HL-60 (cell line): Measurements from ENCODE around the gene CCDC85B.

Experiments used
- GABPA ChIP-seq: IDR thresholded peaks from 2 replicates; pipeline ENCODE4 v1.6.1; 2012; ENCODE audit warnings: low read depth
- POLR2AphosphoS5 ChIP-seq: IDR thresholded peaks from 2 replicates; pipeline ENCODE4 v1.6.1; 2012; ENCODE audit warnings: low read depth
- SPI1 ChIP-seq: IDR thresholded peaks from 2 replicates; pipeline ENCODE4 v1.6.1; 2012; ENCODE audit warnings: low read depth, mild to moderate bottlenecking, borderline replicate concordance
- TF ChIP-seq, protein P1 (sequence below): IDR thresholded peaks from one replicate; pipeline ENCODE4 v1.5.1; 2011; ENCODE audit warnings: low read length, control low read depth, inconsistent platforms; ENCODE audit not compliant: insufficient read depth
- TF ChIP-seq, protein P2 (sequence below): IDR thresholded peaks from 2 replicates; pipeline ENCODE4 v1.6.1; 2012; ENCODE audit warnings: low read depth; ENCODE audit not compliant: insufficient replicate concordance

DNA sequence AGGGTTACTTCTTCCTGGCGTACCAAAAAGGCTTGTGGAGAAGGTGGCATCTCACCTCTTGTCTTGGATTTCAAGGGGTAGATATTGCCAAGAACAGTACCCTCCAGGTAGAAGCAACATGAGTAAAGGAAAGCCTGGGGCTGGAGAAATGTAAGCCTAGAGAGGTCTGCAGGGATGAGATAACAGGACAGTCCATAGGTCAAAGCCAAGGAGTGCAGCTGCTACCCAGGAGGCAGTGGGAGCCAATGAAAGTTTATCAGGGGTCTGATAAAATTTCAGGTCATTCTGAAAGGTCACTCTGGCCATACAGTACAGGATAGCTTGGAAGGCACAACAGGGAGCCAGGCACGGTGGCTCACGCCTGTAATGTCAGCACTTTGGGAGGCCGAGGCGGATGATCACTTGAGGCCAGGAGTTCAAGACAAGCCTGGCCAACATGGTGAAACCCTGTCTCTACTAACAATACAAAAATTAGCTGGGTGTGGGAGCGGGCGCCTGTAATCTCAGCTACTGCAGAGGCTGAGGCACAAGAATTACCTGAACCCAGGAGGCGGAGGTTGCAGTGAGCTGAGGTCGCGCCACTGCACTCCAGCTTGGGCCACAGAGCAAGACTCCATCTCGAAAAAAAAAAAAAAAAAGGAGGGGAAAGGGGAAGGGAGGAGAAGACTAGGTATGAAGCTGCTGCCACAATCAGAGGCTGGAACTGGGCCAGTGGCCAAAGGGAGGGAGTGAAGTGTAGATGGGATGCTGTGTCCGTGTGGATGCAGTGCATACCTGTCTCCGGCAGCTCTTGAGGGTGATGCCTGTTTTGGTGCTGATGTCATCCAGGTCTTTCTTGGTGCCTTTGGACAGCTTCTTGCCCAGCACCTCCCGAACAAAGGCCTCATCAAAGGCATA, 3.4 kb upstream of the CCDC85B start:
- TF ChIP-seq, protein P1, sequence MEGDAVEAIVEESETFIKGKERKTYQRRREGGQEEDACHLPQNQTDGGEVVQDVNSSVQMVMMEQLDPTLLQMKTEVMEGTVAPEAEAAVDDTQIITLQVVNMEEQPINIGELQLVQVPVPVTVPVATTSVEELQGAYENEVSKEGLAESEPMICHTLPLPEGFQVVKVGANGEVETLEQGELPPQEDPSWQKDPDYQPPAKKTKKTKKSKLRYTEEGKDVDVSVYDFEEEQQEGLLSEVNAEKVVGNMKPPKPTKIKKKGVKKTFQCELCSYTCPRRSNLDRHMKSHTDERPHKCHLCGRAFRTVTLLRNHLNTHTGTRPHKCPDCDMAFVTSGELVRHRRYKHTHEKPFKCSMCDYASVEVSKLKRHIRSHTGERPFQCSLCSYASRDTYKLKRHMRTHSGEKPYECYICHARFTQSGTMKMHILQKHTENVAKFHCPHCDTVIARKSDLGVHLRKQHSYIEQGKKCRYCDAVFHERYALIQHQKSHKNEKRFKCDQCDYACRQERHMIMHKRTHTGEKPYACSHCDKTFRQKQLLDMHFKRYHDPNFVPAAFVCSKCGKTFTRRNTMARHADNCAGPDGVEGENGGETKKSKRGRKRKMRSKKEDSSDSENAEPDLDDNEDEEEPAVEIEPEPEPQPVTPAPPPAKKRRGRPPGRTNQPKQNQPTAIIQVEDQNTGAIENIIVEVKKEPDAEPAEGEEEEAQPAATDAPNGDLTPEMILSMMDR: no peak
- no peak for TF ChIP-seq GABPA
- no peak for TF ChIP-seq POLR2AphosphoS5
- TF ChIP-seq, protein P2, sequence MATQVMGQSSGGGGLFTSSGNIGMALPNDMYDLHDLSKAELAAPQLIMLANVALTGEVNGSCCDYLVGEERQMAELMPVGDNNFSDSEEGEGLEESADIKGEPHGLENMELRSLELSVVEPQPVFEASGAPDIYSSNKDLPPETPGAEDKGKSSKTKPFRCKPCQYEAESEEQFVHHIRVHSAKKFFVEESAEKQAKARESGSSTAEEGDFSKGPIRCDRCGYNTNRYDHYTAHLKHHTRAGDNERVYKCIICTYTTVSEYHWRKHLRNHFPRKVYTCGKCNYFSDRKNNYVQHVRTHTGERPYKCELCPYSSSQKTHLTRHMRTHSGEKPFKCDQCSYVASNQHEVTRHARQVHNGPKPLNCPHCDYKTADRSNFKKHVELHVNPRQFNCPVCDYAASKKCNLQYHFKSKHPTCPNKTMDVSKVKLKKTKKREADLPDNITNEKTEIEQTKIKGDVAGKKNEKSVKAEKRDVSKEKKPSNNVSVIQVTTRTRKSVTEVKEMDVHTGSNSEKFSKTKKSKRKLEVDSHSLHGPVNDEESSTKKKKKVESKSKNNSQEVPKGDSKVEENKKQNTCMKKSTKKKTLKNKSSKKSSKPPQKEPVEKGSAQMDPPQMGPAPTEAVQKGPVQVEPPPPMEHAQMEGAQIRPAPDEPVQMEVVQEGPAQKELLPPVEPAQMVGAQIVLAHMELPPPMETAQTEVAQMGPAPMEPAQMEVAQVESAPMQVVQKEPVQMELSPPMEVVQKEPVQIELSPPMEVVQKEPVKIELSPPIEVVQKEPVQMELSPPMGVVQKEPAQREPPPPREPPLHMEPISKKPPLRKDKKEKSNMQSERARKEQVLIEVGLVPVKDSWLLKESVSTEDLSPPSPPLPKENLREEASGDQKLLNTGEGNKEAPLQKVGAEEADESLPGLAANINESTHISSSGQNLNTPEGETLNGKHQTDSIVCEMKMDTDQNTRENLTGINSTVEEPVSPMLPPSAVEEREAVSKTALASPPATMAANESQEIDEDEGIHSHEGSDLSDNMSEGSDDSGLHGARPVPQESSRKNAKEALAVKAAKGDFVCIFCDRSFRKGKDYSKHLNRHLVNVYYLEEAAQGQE: no peak
- no peak for TF ChIP-seq SPI1
